ENCODE measurements around the gene C2CD3. TPM values are rescaled to one million over a fixed set of nuclear protein-coding genes. Genes with fewer than 3 reads are reported as not detected.

C2CD3 gene
- total and polyA plus RNA-seq, 4 donors = 7.6 to 29.4 (median 15.1) TPM

- 93 to 95% methylated on average over 12 of the region's 12 CpGs for WGBS, 2 donors
- Histone ChIP-seq H3K36me3 (ENCODE audit: control insufficient read depth in 1 of 2, insufficient read depth in 2 of 2, low read length in 1 of 2) (peaks cover 0 to 3% of the 10 kb centered on the region in 2 donors), H3K27me3 (ENCODE audit: control insufficient read depth in 1 of 2, insufficient read depth in 2 of 2, low read length in 1 of 2) (no peaks in the 10 kb centered on the region), H3K27ac (ENCODE audit: low read depth in 1 of 2, low read length in 2 of 2) (no peak overlapping the region), H3K4me1 (ENCODE audit: control insufficient read depth in 1 of 2, insufficient read depth in 2 of 2, low read length in 2 of 2) (no peaks in the 10 kb centered on the region), H3K9me3 (ENCODE audit: control insufficient read depth, low read length) (no peaks in the 10 kb centered on the region), H3K4me3 (ENCODE audit: low read length in 2 of 2) (no peak overlapping the region)
- intact Hi-C loops (cut with DNase I) = no loop called here
- DNase-seq = no peak
- no peak for ATAC-seq (ENCODE audit: low FRiP score)
Measured at GRCh38 chr11:74116719-74117118, 54.1 kb downstream of the C2CD3 start.

DNA sequence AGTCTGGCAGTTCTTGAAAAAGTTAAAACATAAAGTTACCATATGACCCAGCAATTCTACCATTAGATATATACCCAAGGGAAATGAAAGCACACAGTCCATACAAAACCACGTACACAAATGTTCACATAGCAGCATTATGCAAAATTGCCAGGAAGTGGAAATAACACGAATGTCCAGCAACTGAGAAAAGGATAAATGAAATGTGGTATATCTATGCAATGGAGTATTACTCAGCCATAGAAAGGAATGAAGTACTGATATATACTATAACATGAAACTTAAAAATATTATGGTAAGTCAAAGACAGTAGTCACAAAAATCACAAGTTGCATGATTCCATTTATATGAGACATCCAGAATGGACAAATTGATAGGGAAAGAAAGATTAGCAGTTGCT is 57.9 kb downstream of the C2CD3 start:
- H3K4me3 ChIP-seq (ENCODE audit: low read length in 2 of 2) = no peak overlapping the region
- peaks cover 0 to 3% of the 10 kb centered on the region in 2 donors for H3K36me3 ChIP-seq (ENCODE audit: control insufficient read depth in 1 of 2, insufficient read depth in 2 of 2, low read length in 1 of 2)
- no peak for ATAC-seq (ENCODE audit: low FRiP score)
- 91 to 98% methylated on average over 2 of the region's 2 CpGs for WGBS, 2 donors
- no peak overlapping the region for H3K27ac ChIP-seq (ENCODE audit: low read depth in 1 of 2, low read length in 2 of 2)
- DNase-seq = no peak
- no peaks in the 10 kb centered on the region for H3K4me1 ChIP-seq (ENCODE audit: control insufficient read depth in 1 of 2, insufficient read depth in 2 of 2, low read length in 2 of 2)
- H3K27me3 ChIP-seq (ENCODE audit: control insufficient read depth in 1 of 2, insufficient read depth in 2 of 2, low read length in 1 of 2) = no peaks in the 10 kb centered on the region
- H3K9me3 ChIP-seq (ENCODE audit: control insufficient read depth, low read length) = no peaks in the 10 kb centered on the region
- intact Hi-C loops (cut with DNase I) = no loop called here

DNA sequence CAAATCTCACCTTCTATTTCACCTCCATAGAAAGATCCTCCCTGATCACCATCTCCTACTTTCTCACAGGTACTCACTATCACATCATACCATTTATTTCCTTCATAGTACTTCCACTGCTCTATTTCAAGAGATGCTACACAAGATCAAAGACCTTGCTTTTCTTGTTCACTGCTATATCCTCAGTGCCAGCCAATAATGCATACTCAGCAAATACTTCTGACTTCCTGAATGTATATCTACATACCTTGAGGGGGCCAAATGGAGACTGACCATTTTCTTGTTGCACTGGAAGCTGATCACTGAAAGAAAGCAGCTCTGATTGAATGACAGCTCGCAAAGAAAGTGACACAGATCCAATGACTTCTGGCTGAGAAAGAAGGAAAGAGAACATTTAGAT is 64.7 kb downstream of the C2CD3 start:
- intact Hi-C loops (cut with DNase I) = no loop called here
- Histone ChIP-seq H3K36me3 (ENCODE audit: control insufficient read depth in 1 of 2, insufficient read depth in 2 of 2, low read length in 1 of 2) (peaks cover 0 to 3% of the 10 kb centered on the region in 2 donors), H3K4me1 (ENCODE audit: control insufficient read depth in 1 of 2, insufficient read depth in 2 of 2, low read length in 2 of 2) (no peaks in the 10 kb centered on the region), H3K27me3 (ENCODE audit: control insufficient read depth in 1 of 2, insufficient read depth in 2 of 2, low read length in 1 of 2) (no peaks in the 10 kb centered on the region), H3K4me3 (ENCODE audit: low read length in 2 of 2) (no peak overlapping the region), H3K9me3 (ENCODE audit: control insufficient read depth, low read length) (no peaks in the 10 kb centered on the region), H3K27ac (ENCODE audit: low read depth in 1 of 2, low read length in 2 of 2) (no peak overlapping the region)
- ATAC-seq (ENCODE audit: low FRiP score) (no peak), DNase-seq (no peak)
- WGBS, 2 donors = 95 to 100% methylated on average over 1 of the region's 1 CpG

DNA sequence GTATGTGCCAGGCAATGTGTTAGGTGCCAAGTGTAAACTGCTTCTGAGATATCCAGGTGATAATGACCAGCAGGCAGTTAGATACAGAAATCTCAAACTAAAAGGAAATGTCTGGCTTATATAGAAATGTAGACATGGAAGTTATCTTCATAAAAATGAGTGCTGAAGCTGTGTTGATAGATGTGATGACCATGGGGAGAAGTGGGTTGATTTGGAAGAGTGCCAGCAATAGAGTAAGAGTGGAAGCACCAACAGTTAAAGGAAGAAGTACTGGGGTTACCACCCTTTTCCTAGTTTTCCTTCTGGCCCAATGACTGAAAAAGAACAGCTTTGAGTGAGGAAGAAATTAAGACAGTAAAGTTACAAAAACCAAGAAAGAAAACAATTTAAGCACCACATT is 68.5 kb downstream of the C2CD3 start:
- Histone ChIP-seq H3K9me3 (ENCODE audit: control insufficient read depth, low read length) (no peaks in the 10 kb centered on the region), H3K27me3 (ENCODE audit: control insufficient read depth in 1 of 2, insufficient read depth in 2 of 2, low read length in 1 of 2) (no peaks in the 10 kb centered on the region), H3K27ac (ENCODE audit: low read depth in 1 of 2, low read length in 2 of 2) (no peak overlapping the region), H3K4me3 (ENCODE audit: low read length in 2 of 2) (no peak overlapping the region), H3K36me3 (ENCODE audit: control insufficient read depth in 1 of 2, insufficient read depth in 2 of 2, low read length in 1 of 2) (peaks cover 0 to 5% of the 10 kb centered on the region in 2 donors), H3K4me1 (ENCODE audit: control insufficient read depth in 1 of 2, insufficient read depth in 2 of 2, low read length in 2 of 2) (no peaks in the 10 kb centered on the region)
- ATAC-seq (ENCODE audit: low FRiP score) = no peak
- DNase-seq = no peak
- intact Hi-C loops (cut with DNase I) = no loop called here

GRCh38 chr11:74100735-74101134 is 70.1 kb downstream of the C2CD3 start:
- no peak for ATAC-seq (ENCODE audit: low FRiP score)
- Histone ChIP-seq H3K9me3 (ENCODE audit: control insufficient read depth, low read length) (no peaks in the 10 kb centered on the region), H3K27ac (ENCODE audit: low read depth in 1 of 2, low read length in 2 of 2) (no peak overlapping the region), H3K27me3 (ENCODE audit: control insufficient read depth in 1 of 2, insufficient read depth in 2 of 2, low read length in 1 of 2) (no peaks in the 10 kb centered on the region), H3K4me3 (ENCODE audit: low read length in 2 of 2) (no peak overlapping the region), H3K4me1 (ENCODE audit: control insufficient read depth in 1 of 2, insufficient read depth in 2 of 2, low read length in 2 of 2) (no peaks in the 10 kb centered on the region), H3K36me3 (ENCODE audit: control insufficient read depth in 1 of 2, insufficient read depth in 2 of 2, low read length in 1 of 2) (peaks cover 0 to 5% of the 10 kb centered on the region in 2 donors)
- no peak for DNase-seq
- 70 to 88% methylated on average over 1 of the region's 1 CpG for WGBS, 2 donors
- intact Hi-C loops (cut with DNase I) = no loop called here

- Histone ChIP-seq H3K9me3 (ENCODE audit: control insufficient read depth, low read length) (no peaks in the 10 kb centered on the region), H3K27ac (ENCODE audit: low read depth in 1 of 2, low read length in 2 of 2) (no peak overlapping the region), H3K4me1 (ENCODE audit: control insufficient read depth in 1 of 2, insufficient read depth in 2 of 2, low read length in 2 of 2) (no peaks in the 10 kb centered on the region), H3K27me3 (ENCODE audit: control insufficient read depth in 1 of 2, insufficient read depth in 2 of 2, low read length in 1 of 2) (no peaks in the 10 kb centered on the region), H3K36me3 (ENCODE audit: control insufficient read depth in 1 of 2, insufficient read depth in 2 of 2, low read length in 1 of 2) (peaks cover 0 to 5% of the 10 kb centered on the region in 2 donors), H3K4me3 (ENCODE audit: low read length in 2 of 2) (no peak overlapping the region)
- WGBS, 2 donors = 93% methylated on average over 2 of the region's 2 CpGs
- no peak for ATAC-seq (ENCODE audit: low FRiP score)
- intact Hi-C loops (cut with DNase I) = no loop called here
- no peak for DNase-seq
Measured at GRCh38 chr11:74100231-74100630, 70.6 kb downstream of the C2CD3 start.

DNA sequence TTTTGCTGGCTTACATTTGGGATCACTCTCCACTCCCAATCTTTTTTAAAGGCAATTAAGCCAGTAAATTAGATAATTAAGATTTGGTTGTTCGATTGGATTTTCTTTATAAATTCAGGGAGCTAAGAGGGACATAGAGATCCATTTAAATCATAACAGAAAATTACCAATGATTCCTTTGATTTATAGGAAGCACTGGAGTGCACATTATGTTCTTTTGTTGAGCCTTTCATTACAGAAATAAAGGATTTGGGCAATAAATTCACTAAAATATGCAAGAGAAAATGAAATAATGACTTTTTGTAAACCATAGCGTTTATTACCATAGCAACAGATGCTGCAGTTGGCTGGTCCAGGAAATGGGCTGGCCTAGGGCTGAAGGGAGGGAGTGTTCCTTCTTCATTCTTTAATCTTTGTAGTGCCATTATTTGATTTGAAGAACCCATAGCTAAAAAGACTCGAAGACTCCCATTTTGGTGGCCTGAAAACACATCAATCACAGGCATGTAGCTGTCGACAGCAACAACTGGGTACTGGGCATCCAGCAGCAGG is 73.0 kb downstream of the C2CD3 start:
- peaks cover under 1 to 8% of the 10 kb centered on the region in 2 donors for H3K36me3 ChIP-seq (ENCODE audit: control insufficient read depth in 1 of 2, insufficient read depth in 2 of 2, low read length in 1 of 2)
- ATAC-seq (ENCODE audit: low FRiP score) = no peak

DNA sequence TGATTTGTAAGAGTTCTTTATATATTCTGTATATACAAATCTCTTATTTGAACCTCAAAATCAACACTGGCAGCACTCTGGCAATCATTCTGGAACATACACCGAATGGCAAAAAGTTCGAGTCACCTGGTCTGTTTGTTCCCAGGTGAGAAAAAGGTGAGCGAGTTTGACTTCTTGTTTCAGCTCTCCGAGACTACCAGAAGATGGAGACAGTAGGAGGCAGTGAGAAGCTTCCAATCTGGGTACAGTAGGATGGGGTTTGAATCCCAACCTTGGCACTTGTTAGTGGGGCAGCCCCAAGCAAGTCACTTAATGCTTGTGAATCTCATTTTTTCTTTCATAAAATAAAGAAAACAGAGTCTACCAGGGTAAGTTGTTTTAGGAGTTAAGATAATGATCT is 76.4 kb downstream of the C2CD3 start:
- Histone ChIP-seq H3K9me3 (ENCODE audit: control insufficient read depth, low read length) (no peaks in the 10 kb centered on the region), H3K36me3 (ENCODE audit: control insufficient read depth in 1 of 2, insufficient read depth in 2 of 2, low read length in 1 of 2) (peaks cover 11 to 14% of the 10 kb centered on the region in 2 donors), H3K27me3 (ENCODE audit: control insufficient read depth in 1 of 2, insufficient read depth in 2 of 2, low read length in 1 of 2) (no peaks in the 10 kb centered on the region), H3K4me1 (ENCODE audit: control insufficient read depth in 1 of 2, insufficient read depth in 2 of 2, low read length in 2 of 2) (no peaks in the 10 kb centered on the region), H3K4me3 (ENCODE audit: low read length in 2 of 2) (no peak overlapping the region), H3K27ac (ENCODE audit: low read depth in 1 of 2, low read length in 2 of 2) (no peak overlapping the region)
- intact Hi-C loops (cut with DNase I) = no loop called here
- DNase-seq = no peak
- no peak for ATAC-seq (ENCODE audit: low FRiP score)
- WGBS, 2 donors = 94 to 98% methylated on average over 4 of the region's 4 CpGs

More for the DNA sequence above, 73.0 kb downstream of the C2CD3 start:
- intact Hi-C loops (cut with DNase I) = no loop called here
- 73 to 75% methylated on average over 4 of the region's 4 CpGs for WGBS, 2 donors
- Histone ChIP-seq H3K4me1 (ENCODE audit: control insufficient read depth in 1 of 2, insufficient read depth in 2 of 2, low read length in 2 of 2) (no peaks in the 10 kb centered on the region), H3K9me3 (ENCODE audit: control insufficient read depth, low read length) (no peaks in the 10 kb centered on the region), H3K27me3 (ENCODE audit: control insufficient read depth in 1 of 2, insufficient read depth in 2 of 2, low read length in 1 of 2) (no peaks in the 10 kb centered on the region), H3K27ac (ENCODE audit: low read depth in 1 of 2, low read length in 2 of 2) (no peak overlapping the region), H3K4me3 (ENCODE audit: low read length in 2 of 2) (no peak overlapping the region)
- DNase-seq = no peak

- no peaks in the 10 kb centered on the region for H3K9me3 ChIP-seq (ENCODE audit: control insufficient read depth, low read length)
- H3K36me3 ChIP-seq (ENCODE audit: control insufficient read depth in 1 of 2, insufficient read depth in 2 of 2, low read length in 1 of 2) = peaks cover 11 to 14% of the 10 kb centered on the region in 2 donors
- intact Hi-C loops (cut with DNase I) = no loop called here
- H3K4me3 ChIP-seq (ENCODE audit: low read length in 2 of 2) = no peak overlapping the region
- H3K27me3 ChIP-seq (ENCODE audit: control insufficient read depth in 1 of 2, insufficient read depth in 2 of 2, low read length in 1 of 2) = no peaks in the 10 kb centered on the region
- DNase-seq (no peak), ATAC-seq (ENCODE audit: low FRiP score) (no peak)
- no peak overlapping the region for H3K27ac ChIP-seq (ENCODE audit: low read depth in 1 of 2, low read length in 2 of 2)
- H3K4me1 ChIP-seq (ENCODE audit: control insufficient read depth in 1 of 2, insufficient read depth in 2 of 2, low read length in 2 of 2) = no peaks in the 10 kb centered on the region
- WGBS, 2 donors = 89 to 91% methylated on average over 6 of the region's 6 CpGs
Measured at GRCh38 chr11:74092425-74092824, 78.4 kb downstream of the C2CD3 start.
